Astrocyte of the spinal cord (primary cell): ENCODE data around the gene PEMT.

Source experiments
- DNase-seq: peaks from one replicate; pipeline ENCODE4 v3.0.0; 2011; ENCODE audit warnings: low read depth, low spot score
- H3K4me3 ChIP-seq: 2 replicates; pipeline ENCODE4 v1.5.1; 2011; ENCODE audit warnings: low read depth, mild to moderate bottlenecking, low read length, moderate library complexity
- CTCF ChIP-seq: IDR thresholded peaks from 2 replicates; pipeline ENCODE4 v1.5.1; 2012; ENCODE audit warnings: low read depth, mild to moderate bottlenecking, low read length, inconsistent platforms
- in situ Hi-C: cut with HindIII; loops from 2 replicates; pipeline ENCODE4 v1.10.0; 2017; ENCODE audit warnings: low sequenced_read_pairs

The PEMT gene

GRCh38 chr17:17556671-17557070, 34.8 kb downstream of the PEMT start:
- DNase-seq = no peak
- TF ChIP-seq CTCF = no peak
- in situ Hi-C loops = no loop called here
- no peak overlapping the region for H3K4me3 ChIP-seq

GRCh38 chr17:17555906-17556305, 35.6 kb downstream of the PEMT start:
- in situ Hi-C loops = no loop called here
- TF ChIP-seq CTCF = no peak
- no peak for DNase-seq
- no peak overlapping the region for H3K4me3 ChIP-seq

- no peak for TF ChIP-seq CTCF
- in situ Hi-C loops = no loop called here
- DNase-seq = no peak
- no peak overlapping the region for H3K4me3 ChIP-seq
Observed at GRCh38 chr17:17555151-17555550, 36.4 kb downstream of the PEMT start.

- TF ChIP-seq CTCF = no peak
- H3K4me3 ChIP-seq = no peak overlapping the region
- in situ Hi-C loops = no loop called here
- no peak for DNase-seq
Observed at GRCh38 chr17:17554266-17554665, 37.2 kb downstream of the PEMT start.

- DNase-seq = no peak
- TF ChIP-seq CTCF = no peak
- H3K4me3 ChIP-seq = no peak overlapping the region
- in situ Hi-C loops = no loop called here
Observed at GRCh38 chr17:17553217-17554195, 38.0 kb downstream of the PEMT start.

- no peak overlapping the region for H3K4me3 ChIP-seq
- no peak for DNase-seq
- no peak for TF ChIP-seq CTCF
- in situ Hi-C loops = no loop called here
Observed at GRCh38 chr17:17552351-17553216, 38.9 kb downstream of the PEMT start.
